K562 (cell line): ENCODE results near the gene LRCH1.

ENCODE experiments used
- DMBX1 ChIP-seq: fragments of 250-450 bp; sonication (Bioruptor Pico); IDR thresholded peaks from 2 replicates; pipeline ENCODE4 v1.8.0; 2022; ENCODE audit warnings: inconsistent platforms, mild to moderate bottlenecking, moderate library complexity, borderline replicate concordance
- ELF4 ChIP-seq: fragments of 450-650 bp; formaldehyde crosslinking; IDR thresholded peaks from 2 replicates; pipeline ENCODE4 v1.4.0; 2022; ENCODE audit warnings: missing genetic modification characterization
- FOSL1 ChIP-seq: fragments of 200-800 bp; sonication (Bioruptor generic); conservative IDR thresholded peaks from 2 replicates; pipeline ENCODE4 v1.6.1; 2016; ENCODE audit warnings: missing genetic modification characterization, missing compliant biosample characterization
- MLLT1 ChIP-seq, 2 experiments: fragments of 450-650 bp; IDR thresholded peaks; 2 replicates each; pipeline ENCODE4 v1.6.1; 2016
- NBN ChIP-seq: fragments of 450-650 bp; IDR thresholded peaks from 2 replicates; pipeline ENCODE4 v1.6.1; 2016; ENCODE audit warnings: low read depth, mild to moderate bottlenecking
- POLR2A ChIP-seq: fragments of 450-650 bp; conservative IDR thresholded peaks from 2 replicates; pipeline ENCODE4 v1.6.1; 2016
- SP2 ChIP-seq: IDR thresholded peaks from 2 replicates; pipeline ENCODE4 v1.6.1; 2011; ENCODE audit warnings: mild to moderate bottlenecking, low read depth, low read length, moderate library complexity; ENCODE audit not compliant: poor library complexity, severe bottlenecking; ENCODE audit errors: extremely low read depth

- TF ChIP-seq FOSL1 (tag) (no peak), NBN (no peak), DMBX1 (no peak), SP2 (no peak), POLR2A (no peak), MLLT1 (IDR thresholded peaks at IDR 0.05) (no peak), ELF4 (CRISPR knock-in tag) (no peak)
These were observed 77.6 kb downstream of the LRCH1 start for GRCh38 chr13:46630431-46631178.
